PFSK-1 (cell line): Measurements from ENCODE around the gene B3GNT4.

ENCODE experiments used
- POLR2AphosphoS5 ChIP-seq: IDR thresholded peaks from 2 replicates; pipeline ENCODE4 v1.6.1; 2012; ENCODE audit warnings: low read depth, mild to moderate bottlenecking, control low read depth, low read length, moderate library complexity
- TAF1 ChIP-seq: IDR thresholded peaks from 2 replicates; pipeline ENCODE4 v1.6.1; 2012; ENCODE audit warnings: low read length, control low read depth, borderline replicate concordance; ENCODE audit not compliant: insufficient read depth

DNA sequence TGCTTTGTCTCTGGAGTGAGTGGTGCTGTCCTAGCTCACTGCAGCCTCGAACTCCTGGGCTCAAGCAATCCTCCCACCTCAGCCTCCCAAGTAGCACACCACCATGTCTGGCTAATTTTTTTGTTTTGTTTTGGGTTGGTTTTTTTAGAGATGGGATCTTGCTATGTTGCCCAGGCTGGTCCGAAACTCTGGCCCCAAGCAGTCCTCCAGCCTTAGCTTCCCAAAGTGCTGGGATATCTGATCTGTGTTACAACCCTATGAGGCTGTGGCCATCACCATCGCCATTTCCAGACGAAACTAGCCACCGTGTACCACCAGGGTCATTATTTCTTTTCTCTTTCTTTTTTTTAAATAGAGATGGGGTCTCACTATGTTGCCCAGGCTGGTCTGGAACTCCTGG lies 32.1 kb upstream of the B3GNT4 start:
- TF ChIP-seq POLR2AphosphoS5 = no peak
- no peak for TF ChIP-seq TAF1
